MV-4-11 (cell line): Measurements from ENCODE around the gene NT5C1A.
A peak's percentile ranks its signal among the peaks of the same experiment; 100 is the strongest.

ENCODE experiments used
- DNase-seq: peaks from one replicate; lab custom pipeline; 2025; lab: John Stamatoyannopoulos, UW

Gene NT5C1A

GRCh38 chr1:39671793-39672550 lies at the start of gene NT5C1A:
Gene NT5C1A (minus strand): TSS chr1:39672107. CDS start chr1:39672038, 69 bp downstream.
- no peak for DNase-seq

- DNase-seq: no peak
These were observed 49.8 kb upstream of the NT5C1A start for GRCh38 chr1:39721664-39722063.

GRCh38 chr1:39720094-39720999 lies 48.4 kb upstream of the NT5C1A start:
- DNase-seq: peak; percentile 52

- no peak for DNase-seq
These were observed 45.9 kb upstream of the NT5C1A start for GRCh38 chr1:39717809-39718208.

- no peak for DNase-seq
These were observed 41.6 kb upstream of the NT5C1A start for GRCh38 chr1:39713557-39713956.

- DNase-seq: no peak
These were observed 40.0 kb upstream of the NT5C1A start for GRCh38 chr1:39711966-39712340.

GRCh38 chr1:39711104-39711965 lies 39.4 kb upstream of the NT5C1A start:
- DNase-seq: no peak

- no peak for DNase-seq
These were observed 35.6 kb upstream of the NT5C1A start for GRCh38 chr1:39707506-39707905.

GRCh38 chr1:39704757-39705156 lies 32.9 kb upstream of the NT5C1A start:
- no peak for DNase-seq

GRCh38 chr1:39701049-39701439 lies 29.1 kb upstream of the NT5C1A start:
- DNase-seq: no peak

GRCh38 chr1:39700348-39700747 lies 28.4 kb upstream of the NT5C1A start:
- DNase-seq: no peak

GRCh38 chr1:39699419-39699818 lies 27.5 kb upstream of the NT5C1A start:
- no peak for DNase-seq

- no peak for DNase-seq
These were observed 26.7 kb upstream of the NT5C1A start for GRCh38 chr1:39698568-39698967.

GRCh38 chr1:39696448-39696847 lies 24.5 kb upstream of the NT5C1A start:
- no peak for DNase-seq

- DNase-seq: no peak
These were observed 23.1 kb upstream of the NT5C1A start for GRCh38 chr1:39695016-39695415.

GRCh38 chr1:39694026-39694425 lies 22.1 kb upstream of the NT5C1A start:
- DNase-seq: no peak

- DNase-seq: no peak
These were observed 20.5 kb upstream of the NT5C1A start for GRCh38 chr1:39692152-39693074.

GRCh38 chr1:39691383-39692151 lies 19.7 kb upstream of the NT5C1A start, which contains the start of gene HPCAL4:
Gene HPCAL4 (minus strand): TSS chr1:39691433. CDS start chr1:39684603, 6,830 bp downstream.
- peak; percentile 52 for DNase-seq

- no peak for DNase-seq
These were observed 19.0 kb upstream of the NT5C1A start for GRCh38 chr1:39690794-39691382.

- no peak for DNase-seq
These were observed 18.3 kb upstream of the NT5C1A start for GRCh38 chr1:39690225-39690624.
